GM23338 (cell line): Measurements from ENCODE around the gene PDE4D. TPM values are rescaled to one million over a fixed set of nuclear protein-coding genes. Genes with fewer than 3 reads are reported as not detected.

Experiments
- ATAC-seq: fragments of 200-7000 bp; cut with Tn5 transposase; 3 replicates; pipeline ENCODE4 v1.9.1; 2020
- DNase-seq: peaks from one replicate; pipeline ENCODE4 v3.0.0-alpha.2; 2015; ENCODE audit warnings: low spot score
- H2AFZ ChIP-seq: fragments of 200-600 bp; sonication (generic); 2 replicates; pipeline ENCODE4 v1.8.0; 2016; ENCODE audit warnings: antibody characterized with exemption, mild to moderate bottlenecking, moderate library complexity
- H3F3A ChIP-seq: fragments of 200-600 bp; sonication (generic); replicated peaks from 2 replicates; pipeline ENCODE4 v1.8.0; 2017; ENCODE audit warnings: antibody characterized with exemption, mixed run types, low read depth
- H3K27ac ChIP-seq: fragments of 200-600 bp; sonication (generic); 2 replicates; pipeline ENCODE4 v1.6.1; 2016; ENCODE audit warnings: low read depth
- H3K27me3 ChIP-seq: fragments of 200-600 bp; sonication (generic); 2 replicates; pipeline ENCODE4 v1.8.0; 2016; ENCODE audit warnings: mild to moderate bottlenecking, mixed run types, moderate library complexity; ENCODE audit not compliant: insufficient read depth
- H3K36me3 ChIP-seq: fragments of 200-600 bp; sonication (generic); 2 replicates; pipeline ENCODE4 v1.8.0; 2016; ENCODE audit warnings: mild to moderate bottlenecking; ENCODE audit not compliant: insufficient read depth
- H3K4me1 ChIP-seq: fragments of 200-600 bp; sonication (generic); 2 replicates; pipeline ENCODE4 v1.8.0; 2016; ENCODE audit warnings: mild to moderate bottlenecking, moderate library complexity; ENCODE audit not compliant: insufficient read depth
- H3K4me2 ChIP-seq: fragments of 200-600 bp; sonication (generic); 2 replicates; pipeline ENCODE4 v1.7.1; 2017; ENCODE audit warnings: mixed run types
- H3K4me3 ChIP-seq: fragments of 200-600 bp; sonication (generic); 2 replicates; pipeline ENCODE4 v1.6.1; 2016; ENCODE audit warnings: mixed run types
- H3K79me2 ChIP-seq: fragments of 200-600 bp; sonication (generic); replicated peaks from 2 replicates; pipeline ENCODE4 v1.8.0; 2017; ENCODE audit warnings: mild to moderate bottlenecking; ENCODE audit not compliant: insufficient read depth
- H3K9me2 ChIP-seq: fragments of 200-600 bp; sonication (generic); 2 replicates; pipeline ENCODE4 v1.8.0; 2017; ENCODE audit not compliant: insufficient read depth
- H4K20me1 ChIP-seq: fragments of 200-600 bp; sonication (generic); replicated peaks from 2 replicates; pipeline ENCODE4 v1.8.0; 2017; ENCODE audit warnings: mild to moderate bottlenecking; ENCODE audit not compliant: insufficient read depth
- H3K27ac Mint-ChIP-seq: 2 replicates; pipeline ENCODE4 v1.8.0; 2020; ENCODE audit warnings: inconsistent platforms, mild to moderate bottlenecking, moderate library complexity, mixed read lengths
- H3K27me3 Mint-ChIP-seq: 3 replicates; pipeline ENCODE4 v1.8.0; 2022; ENCODE audit warnings: low read depth, mild to moderate bottlenecking, moderate library complexity, mixed read lengths, inconsistent platforms; ENCODE audit not compliant: insufficient read depth, poor library complexity
- H3K36me3 Mint-ChIP-seq: 3 replicates; pipeline ENCODE4 v1.8.0; 2021; ENCODE audit warnings: low read depth, mild to moderate bottlenecking, inconsistent platforms, moderate library complexity, mixed read lengths
- H3K4me1 Mint-ChIP-seq: 3 replicates; pipeline ENCODE4 v1.8.0; 2020; ENCODE audit warnings: mild to moderate bottlenecking, inconsistent platforms, mixed read lengths
- H3K4me3 Mint-ChIP-seq: 3 replicates; pipeline ENCODE4 v1.8.0; 2021; ENCODE audit warnings: moderate library complexity, mild to moderate bottlenecking, inconsistent platforms, mixed read lengths
- H3K9me3 Mint-ChIP-seq: 3 replicates; pipeline ENCODE4 v1.8.0; 2020; ENCODE audit warnings: moderate library complexity, mild to moderate bottlenecking, inconsistent platforms, mixed read lengths
- CREB1 ChIP-seq: fragments of 250-450 bp; sonication (Bioruptor Pico); IDR thresholded peaks from 2 replicates; pipeline ENCODE4 v1.5.0; 2020; ENCODE audit warnings: low read depth, mild to moderate bottlenecking, moderate library complexity
- CTCF ChIP-seq, 2 experiments: fragments of 200-600 bp in 1 of 2; sonication (generic) in 1 of 2; conservative IDR thresholded peaks; 2 replicates each; pipeline versions ENCODE4 v1.5.1 to v1.6.1; 2016 to 2017; ENCODE audit warnings: antibody characterized with exemption in 2 of 2, low read depth in 2 of 2, mild to moderate bottlenecking in 2 of 2, moderate library complexity in 1 of 2
- ETS1 ChIP-seq: IDR thresholded peaks from 2 replicates; pipeline ENCODE4 v1.6.1; 2016; ENCODE audit warnings: antibody characterized with exemption
- EZH2 ChIP-seq: fragments of 200-600 bp; sonication (generic); IDR thresholded peaks from one replicate; pipeline ENCODE4 v1.8.0; 2017; ENCODE audit warnings: antibody characterized with exemption, mild to moderate bottlenecking, low read depth; ENCODE audit not compliant: unreplicated experiment
- EZH2phosphoT487 ChIP-seq: fragments of 200-600 bp; sonication (generic); IDR thresholded peaks from one replicate; pipeline ENCODE4 v1.8.1; 2018; ENCODE audit warnings: antibody characterized with exemption; ENCODE audit not compliant: unreplicated experiment
- JUNB ChIP-seq: IDR thresholded peaks from one replicate; pipeline ENCODE4 v1.6.1; 2016; ENCODE audit warnings: antibody characterized with exemption; ENCODE audit not compliant: unreplicated experiment
- NANOG ChIP-seq: IDR thresholded peaks from 2 replicates; pipeline ENCODE4 v1.6.1; 2016; ENCODE audit warnings: antibody characterized with exemption, borderline replicate concordance
- POLR2AphosphoS5 ChIP-seq: IDR thresholded peaks from 2 replicates; pipeline ENCODE4 v1.6.1; 2016; ENCODE audit warnings: antibody characterized with exemption, low read depth
- REST ChIP-seq: IDR thresholded peaks from one replicate; pipeline ENCODE4 v1.6.1; 2018; ENCODE audit warnings: antibody characterized with exemption; ENCODE audit not compliant: unreplicated experiment
- STAT1 ChIP-seq: IDR thresholded peaks from one replicate; pipeline ENCODE4 v1.6.1; 2016; ENCODE audit warnings: antibody characterized with exemption; ENCODE audit not compliant: unreplicated experiment
- ZNF114 ChIP-seq: fragments of 250-450 bp; sonication (Bioruptor Pico); IDR thresholded peaks from 2 replicates; pipeline ENCODE4 v1.5.0; 2020; ENCODE audit warnings: mild to moderate bottlenecking, moderate library complexity
- ZNF331 ChIP-seq: fragments of 250-450 bp; sonication (Bioruptor Pico); IDR thresholded peaks from 2 replicates; pipeline ENCODE4 v1.5.0; 2020; ENCODE audit warnings: low read depth, mild to moderate bottlenecking, moderate library complexity
- ZNF462 ChIP-seq: fragments of 250-450 bp; sonication (Bioruptor Pico); IDR thresholded peaks from 2 replicates; pipeline ENCODE4 v1.5.0; 2020; ENCODE audit warnings: mild to moderate bottlenecking, moderate library complexity
- polyA plus RNA-seq: library from polyadenylated mRNA; unstranded; fragments of >200 nt; fragmentation: Nextera tagmentation; extraction: Ambion mirVana; gene quantifications from 2 replicates; pipeline ENCODE4 v1.2.1, GENCODE V29; 2016
- total RNA-seq: library from RNA; depleted of rRNA; stranded (reverse); fragments of >200 nt; shearing (Covaris generic); gene quantifications from 2 replicates; pipeline ENCODE4 v1.2.3, GENCODE V29; 2014

PDE4D gene
- total and polyA plus RNA-seq, 2 experiments from 2014 or later: 2.1 to 4.7 TPM

- H3K79me2 ChIP-seq: no peaks in the 10 kb centered on the region
These were observed 404.0 kb downstream of the PDE4D start for GRCh38 chr5:59489551-59489950.

More at GRCh38 chr5:59489551-59489950, 404.0 kb downstream of the PDE4D start:
- no peak overlapping the region for H3K27ac ChIP-seq
- peaks cover 10% of the 10 kb centered on the region; the same call in 1 of the 2 replicates for H3K4me1 ChIP-seq
- Mint-ChIP-seq H3K27me3 (peaks cover 1% of the 10 kb centered on the region), H3K36me3 (no peaks in the 10 kb centered on the region), H3K4me3 (no peak overlapping the region), H3K4me1 (peaks cover 15% of the 10 kb centered on the region), H3K9me3 (no peaks in the 10 kb centered on the region), H3K27ac (no peak overlapping the region)
- H3K27me3 ChIP-seq: no peaks in the 10 kb centered on the region
- H4K20me1 ChIP-seq: no peaks in the 10 kb centered on the region
- no peak for TF ChIP-seq ZNF331 (CRISPR knock-in tag)
- TF ChIP-seq STAT1: no peak
- TF ChIP-seq JUNB: no peak
- TF ChIP-seq ZNF462 (CRISPR knock-in tag): no peak
- no peak for TF ChIP-seq NANOG
- TF ChIP-seq EZH2: no peak
- TF ChIP-seq REST: no peak
- no peak for TF ChIP-seq ZNF114
- no peak for TF ChIP-seq CREB1 (CRISPR knock-in tag)
- no peak for TF ChIP-seq ETS1
- TF ChIP-seq CTCF (conservative IDR thresholded peaks at IDR 0.05; ENCODE audit: low read depth in 2 of 2): no peak
- no peak for TF ChIP-seq EZH2phosphoT487
- TF ChIP-seq POLR2AphosphoS5: no peak
- H3K36me3 ChIP-seq: no peaks in the 10 kb centered on the region
- ATAC-seq (no peak), DNase-seq (no peak)
- H3K4me3 ChIP-seq: no peak overlapping the region
- H3F3A ChIP-seq: no peaks in the 10 kb centered on the region
- no peak overlapping the region for H2AFZ ChIP-seq
- H3K9me2 ChIP-seq: no peaks in the 10 kb centered on the region
- no peak overlapping the region for H3K4me2 ChIP-seq
